Endothelial cell of umbilical vein (primary cell): Measurements from ENCODE around the gene HCAR2. TPM values are rescaled to one million over a fixed set of nuclear protein-coding genes. Genes with fewer than 3 reads are reported as not detected.

ENCODE experiments used
- BruUV-seq: library from RNA; stranded (reverse); fragments of 400-500 nt; replicated peaks from 2 replicates; lab custom pipeline; 2021; lab: Mats Ljungman, UMichigan
- CTCF ChIA-PET: fragments of 300-600, 350-600 bp; sonication (Branson Sonifier 250); formaldehyde crosslinking; loops from one replicate; lab custom pipeline; 2021; ENCODE audit warnings: antibody characterized with exemption, inconsistent platforms; lab: Charles Lee
- POLR2A ChIA-PET: fragments of 300-600, 350-600 bp; sonication (Branson Sonifier 250); formaldehyde crosslinking; loops from one replicate; lab custom pipeline; 2021; ENCODE audit warnings: antibody characterized with exemption, inconsistent platforms; lab: Charles Lee
- DNase-seq: peaks from one replicate; pipeline ENCODE4 v3.0.0-alpha.2; 2011; ENCODE audit warnings: low read depth, low spot score
- FAIRE-seq: peaks from 2 replicates; lab custom pipeline; 2011; peaks lifted over from hg19 to GRCh38; lab: Jason Lieb, UNC
- H2AFZ ChIP-seq: 2 replicates; pipeline ENCODE4 v1.6.0; 2012; ENCODE audit warnings: low read depth, low read length, control low read depth, inconsistent platforms
- H3K27ac ChIP-seq: 2 replicates; pipeline ENCODE4 v1.5.1; 2011; ENCODE audit warnings: low read depth, mild to moderate bottlenecking, control low read depth, low read length, moderate library complexity; ENCODE audit not compliant: insufficient read depth
- H3K27me3 ChIP-seq, 2 experiments: 2 replicates each; pipeline versions ENCODE4 v1.6.0 to v1.6.1; 2011; ENCODE audit warnings: low read length in 2 of 2, mixed read lengths in 1 of 2; ENCODE audit not compliant: control insufficient read depth in 2 of 2, insufficient read depth in 2 of 2
- H3K36me3 ChIP-seq, 2 experiments: 2 replicates in 1 of 2; 3 replicates in 1 of 2; pipeline ENCODE4 v1.5.1; 2011; ENCODE audit warnings: low read length in 2 of 2, mild to moderate bottlenecking in 1 of 2, moderate library complexity in 1 of 2; ENCODE audit not compliant: control insufficient read depth in 2 of 2, insufficient read depth in 2 of 2; ENCODE audit errors: extremely low read depth in 1 of 2
- H3K4me1 ChIP-seq: 3 replicates; pipeline ENCODE4 v1.5.1; 2011; ENCODE audit warnings: mild to moderate bottlenecking, low read length; ENCODE audit not compliant: control insufficient read depth, insufficient read depth; ENCODE audit errors: extremely low read depth
- H3K4me2 ChIP-seq: 2 replicates; pipeline ENCODE4 v1.6.1; 2011; ENCODE audit warnings: low read length, control low read depth, mixed read lengths; ENCODE audit not compliant: insufficient read depth
- H3K4me3 ChIP-seq, 3 experiments: fragments of 200-600 bp in 1 of 3; sonication (generic), shearing (Covaris generic) in 1 of 3; replicated peaks in 1 of 3; 2 replicates each; pipeline ENCODE4 v1.5.1; 2011 to 2016; ENCODE audit warnings: control low read depth in 3 of 3, low read length in 3 of 3, mild to moderate bottlenecking in 2 of 3, inconsistent platforms in 1 of 3, low read depth in 1 of 3, moderate library complexity in 1 of 3; ENCODE audit not compliant: insufficient read depth in 1 of 3
- H3K79me2 ChIP-seq: 2 replicates; pipeline ENCODE4 v1.6.0; 2012; ENCODE audit warnings: low read length, inconsistent platforms; ENCODE audit not compliant: control insufficient read depth, insufficient read depth
- H3K9ac ChIP-seq: replicated peaks from 2 replicates; pipeline ENCODE3; 2011; ENCODE audit warnings: low read length, control low read depth; ENCODE audit not compliant: insufficient read depth; ENCODE audit errors: extremely low read depth
- H3K9me1 ChIP-seq: replicated peaks from 3 replicates; pipeline ENCODE4 v1.6.0; 2011; ENCODE audit warnings: mild to moderate bottlenecking, low read length; ENCODE audit not compliant: control insufficient read depth, insufficient read depth; ENCODE audit errors: extremely low read depth
- H3K9me3 ChIP-seq: replicated peaks from 2 replicates; pipeline ENCODE4 v1.5.1; 2012; ENCODE audit warnings: low read length, inconsistent platforms; ENCODE audit not compliant: control insufficient read depth, insufficient read depth
- H4K20me1 ChIP-seq: replicated peaks from 2 replicates; pipeline ENCODE3; 2011; ENCODE audit warnings: mild to moderate bottlenecking, low read length; ENCODE audit not compliant: control insufficient read depth, insufficient read depth; ENCODE audit errors: extremely low read depth
- EZH2 ChIP-seq: IDR thresholded peaks from 2 replicates; pipeline ENCODE4 v1.6.1; 2012; ENCODE audit warnings: borderline replicate concordance, low read depth, mild to moderate bottlenecking, moderate library complexity, low read length, inconsistent platforms; ENCODE audit not compliant: severe bottlenecking
- FOS ChIP-seq: IDR thresholded peaks from 2 replicates; pipeline ENCODE4 v1.6.1; 2011; ENCODE audit warnings: mild to moderate bottlenecking, low read length, moderate library complexity, borderline replicate concordance; ENCODE audit not compliant: insufficient read depth
- GATA2 ChIP-seq: IDR thresholded peaks from 2 replicates; pipeline ENCODE4 v1.7.0; 2011; ENCODE audit warnings: low read depth, mild to moderate bottlenecking, moderate library complexity, mixed read lengths, low read length; ENCODE audit not compliant: insufficient read length, insufficient read depth
- JUN ChIP-seq: IDR thresholded peaks from 2 replicates; pipeline ENCODE4 v1.6.1; 2011; ENCODE audit warnings: borderline replicate concordance, low read depth; ENCODE audit not compliant: insufficient read length, insufficient read depth
- MYC ChIP-seq: IDR thresholded peaks from one replicate; pipeline ENCODE4 v1.6.1; 2011; ENCODE audit warnings: mild to moderate bottlenecking, low read depth, low read length
- POLR2A ChIP-seq: IDR thresholded peaks from 2 replicates; pipeline ENCODE4 v1.6.1; 2012; ENCODE audit warnings: low read depth, mild to moderate bottlenecking, control low read depth, low read length
- POLR2AphosphoS5 ChIP-seq: IDR thresholded peaks from 2 replicates; pipeline ENCODE4 v1.6.1; 2012; ENCODE audit warnings: low read depth, mild to moderate bottlenecking, control low read depth, low read length, moderate library complexity; ENCODE audit not compliant: insufficient read depth
- dilution Hi-C: fragments of 300-500 bp; cut with MboI; formaldehyde crosslinking; loops from one replicate; pipeline ENCODE4 v1.15.0; 2019; ENCODE audit warnings: low sequenced_read_pairs; ENCODE audit not compliant: extremely low pct_ligation_motif_present
- intact Hi-C: fragments of 100-400 bp; cut with micrococcal nuclease; formaldehyde crosslinking; loops from one replicate; pipeline ENCODE4 v1.10.0; 2022
- polyA plus RNA-seq, 4 experiments: library from polyadenylated mRNA; depleted of rRNA in 3 of 4; stranded (reverse) in 3 of 4; unstranded in 1 of 4; fragments of >200 nt; gene quantifications; 2 replicates each; pipeline versions ENCODE4 v1.2.1 to v1.2.3, GENCODE V29; 2011 to 2012; ENCODE audit warnings: missing spikeins in 1 of 4
- total RNA-seq: library from RNA; stranded (reverse); gene quantifications from 2 replicates; pipeline ENCODE4 v1.2.3, GENCODE V29; 2021
- TF ChIP-seq, protein P1 (sequence below), 2 donors: IDR thresholded peaks; 1 replicate in 1 of 2; 2 replicates in 1 of 2; pipeline ENCODE4 v1.5.1; 2011; ENCODE audit warnings: low read length in 2 of 2, mild to moderate bottlenecking in 2 of 2, moderate library complexity in 2 of 2, control low read depth in 1 of 2, inconsistent platforms in 1 of 2, low read depth in 1 of 2; ENCODE audit not compliant: insufficient read depth in 1 of 2; ENCODE audit errors: extremely low read depth in 1 of 2
- TF ChIP-seq, protein P2 (sequence below): IDR thresholded peaks from 2 replicates; pipeline ENCODE4 v1.6.1; 2011; ENCODE audit not compliant: insufficient read depth, insufficient read length

Gene HCAR2
- total and polyA plus RNA-seq, 2 donors (not counting 3 experiments of a cell fraction or from before 2014, with no cell fraction given) = not detected

DNA sequence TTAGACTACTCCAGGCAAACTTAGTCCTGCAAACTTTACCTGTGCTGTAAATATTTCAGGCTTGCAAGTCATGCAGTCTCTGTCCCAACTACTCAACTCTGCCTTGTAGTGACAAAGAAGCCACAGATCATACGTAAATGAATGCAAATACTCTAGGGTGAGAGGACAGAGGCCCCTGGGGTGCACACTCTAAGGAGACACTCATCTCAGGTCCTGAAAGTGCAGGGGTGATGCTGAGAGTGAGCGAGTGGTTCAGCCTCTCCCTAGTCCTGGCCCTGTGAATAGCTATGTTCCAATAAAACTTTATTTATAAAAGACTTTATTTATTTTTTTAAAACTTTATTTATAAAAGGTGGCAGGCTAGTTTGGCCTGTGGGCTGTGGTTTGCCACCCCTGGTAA is 34.9 kb downstream of the HCAR2 start:
- CTCF ChIA-PET = interaction anchor here (1.1 to 2.3 kb wide), 4 partner anchors 8 to 25 kb away, joined by 3 to 4 read pairs (median 4); no protein-coding TSS in a partner anchor
- no peaks in the 10 kb centered on the region for H3K79me2 ChIP-seq
- no peak for DNase-seq
- POLR2A ChIA-PET = interaction anchor here (0.6 kb wide), 1 partner anchor 10 kb away, joined by 9 read pairs; no protein-coding TSS in a partner anchor
- TF ChIP-seq JUN (no peak), FOS (no peak), MYC (no peak), POLR2A (no peak), GATA2 (no peak), POLR2AphosphoS5 (no peak), EZH2 (no peak)
- TF ChIP-seq, protein P1, sequence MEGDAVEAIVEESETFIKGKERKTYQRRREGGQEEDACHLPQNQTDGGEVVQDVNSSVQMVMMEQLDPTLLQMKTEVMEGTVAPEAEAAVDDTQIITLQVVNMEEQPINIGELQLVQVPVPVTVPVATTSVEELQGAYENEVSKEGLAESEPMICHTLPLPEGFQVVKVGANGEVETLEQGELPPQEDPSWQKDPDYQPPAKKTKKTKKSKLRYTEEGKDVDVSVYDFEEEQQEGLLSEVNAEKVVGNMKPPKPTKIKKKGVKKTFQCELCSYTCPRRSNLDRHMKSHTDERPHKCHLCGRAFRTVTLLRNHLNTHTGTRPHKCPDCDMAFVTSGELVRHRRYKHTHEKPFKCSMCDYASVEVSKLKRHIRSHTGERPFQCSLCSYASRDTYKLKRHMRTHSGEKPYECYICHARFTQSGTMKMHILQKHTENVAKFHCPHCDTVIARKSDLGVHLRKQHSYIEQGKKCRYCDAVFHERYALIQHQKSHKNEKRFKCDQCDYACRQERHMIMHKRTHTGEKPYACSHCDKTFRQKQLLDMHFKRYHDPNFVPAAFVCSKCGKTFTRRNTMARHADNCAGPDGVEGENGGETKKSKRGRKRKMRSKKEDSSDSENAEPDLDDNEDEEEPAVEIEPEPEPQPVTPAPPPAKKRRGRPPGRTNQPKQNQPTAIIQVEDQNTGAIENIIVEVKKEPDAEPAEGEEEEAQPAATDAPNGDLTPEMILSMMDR (IDR thresholded peaks at IDR 0.05; ENCODE audit: extremely low read depth in 1 of 2, insufficient read depth in 1 of 2, low read depth in 1 of 2, low read length in 2 of 2) = no peak
- TF ChIP-seq, protein P2, sequence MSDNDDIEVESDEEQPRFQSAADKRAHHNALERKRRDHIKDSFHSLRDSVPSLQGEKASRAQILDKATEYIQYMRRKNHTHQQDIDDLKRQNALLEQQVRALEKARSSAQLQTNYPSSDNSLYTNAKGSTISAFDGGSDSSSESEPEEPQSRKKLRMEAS = no peak
- no peaks in the 10 kb centered on the region for H3K4me1 ChIP-seq
- BruUV-seq = no TSS peak
- H2AFZ ChIP-seq = no peak overlapping the region
- no peak overlapping the region for H3K9ac ChIP-seq
- no peak overlapping the region for H3K27ac ChIP-seq
- H3K9me1 ChIP-seq = no peaks in the 10 kb centered on the region
- no peak for FAIRE-seq
- dilution Hi-C loops (no loop called here), intact Hi-C loops (no loop called here)
- H3K36me3 ChIP-seq = no peaks in the 10 kb centered on the region
- no peaks in the 10 kb centered on the region for H4K20me1 ChIP-seq
- no peak overlapping the region for H3K4me2 ChIP-seq
- H3K9me3 ChIP-seq = no peaks in the 10 kb centered on the region
- no peaks in the 10 kb centered on the region for H3K27me3 ChIP-seq
- H3K4me3 ChIP-seq = no peak overlapping the region
